ENCODE results near the gene KCNG2.

KCNG2 gene

GRCh38 chr18:79768745-79769144 is 29.0 kb upstream of the KCNG2 start:
- DNase-seq, result no peak

GRCh38 chr18:79769698-79770500 is 27.8 kb upstream of the KCNG2 start:
- DNase-seq, result no peak

GRCh38 chr18:79770501-79770815 is 27.3 kb upstream of the KCNG2 start:
- no peak for DNase-seq

- DNase-seq, result no peak
Measured at GRCh38 chr18:79770826-79771225, 26.9 kb upstream of the KCNG2 start.

GRCh38 chr18:79771446-79772107 is 26.2 kb upstream of the KCNG2 start:
- DNase-seq, result no peak

- DNase-seq, result no peak
Measured at GRCh38 chr18:79772108-79772864, 25.5 kb upstream of the KCNG2 start.

- no peak for DNase-seq
Measured at GRCh38 chr18:79772865-79773696, 24.7 kb upstream of the KCNG2 start.

GRCh38 chr18:79774111-79774510 is 23.6 kb upstream of the KCNG2 start:
- DNase-seq, result no peak

- DNase-seq, result no peak
Measured at GRCh38 chr18:79775441-79776221, 22.1 kb upstream of the KCNG2 start.

GRCh38 chr18:79776674-79777073 is 21.1 kb upstream of the KCNG2 start:
- no peak for DNase-seq

- DNase-seq, result no peak
Measured at GRCh38 chr18:79778291-79778791, 19.4 kb upstream of the KCNG2 start.

GRCh38 chr18:79779021-79779699 is 18.6 kb upstream of the KCNG2 start:
- no peak for DNase-seq

- no peak for DNase-seq
Measured at GRCh38 chr18:79779700-79780190, 18.0 kb upstream of the KCNG2 start.

- no peak for DNase-seq
Measured at GRCh38 chr18:79780547-79780946, 17.2 kb upstream of the KCNG2 start.

- DNase-seq, result no peak
Measured at GRCh38 chr18:79781331-79781941, 16.3 kb upstream of the KCNG2 start.

- no peak for DNase-seq
Measured at GRCh38 chr18:79782566-79783308, 15.0 kb upstream of the KCNG2 start.

- no peak for DNase-seq
Measured at GRCh38 chr18:79784071-79784913, 13.4 kb upstream of the KCNG2 start.

GRCh38 chr18:79784965-79785770 is 12.6 kb upstream of the KCNG2 start:
- DNase-seq, result no peak
